ENCODE results near the gene C2orf76.
"Not testable (repeated sequence)": the region's sequence is repeated elsewhere in the genome, so short reads cannot be mapped to it uniquely, and the experiment has no call there.

C2orf76 gene

GRCh38 chr2:119377294-119377992 lies 10.8 kb upstream of the C2orf76 start:
- DNase-seq, result no peak

GRCh38 chr2:119376810-119377209 lies 10.2 kb upstream of the C2orf76 start:
- no peak for DNase-seq

GRCh38 chr2:119376406-119376805 lies 9.8 kb upstream of the C2orf76 start:
- DNase-seq, result not testable (repeated sequence)

- DNase-seq, result not testable (repeated sequence)
Measured at GRCh38 chr2:119373907-119374745, 7.5 kb upstream of the C2orf76 start.

- no peak for DNase-seq
Measured at GRCh38 chr2:119372778-119373568, 6.3 kb upstream of the C2orf76 start.

- DNase-seq, result no peak
Measured at GRCh38 chr2:119371111-119371510, 4.5 kb upstream of the C2orf76 start.

- DNase-seq, result no peak
Measured at GRCh38 chr2:119369845-119370244, 3.2 kb upstream of the C2orf76 start.

GRCh38 chr2:119367472-119368099 lies 952 bp upstream of the C2orf76 start:
- DNase-seq, result no peak

GRCh38 chr2:119366161-119366648 lies 429 bp downstream of the C2orf76 start:
- no peak for DNase-seq

- DNase-seq, result no peak
Measured at GRCh38 chr2:119365436-119365835, 1.2 kb downstream of the C2orf76 start.

GRCh38 chr2:119364798-119365197 lies 1.8 kb downstream of the C2orf76 start:
- no peak for DNase-seq

- DNase-seq, result no peak
Measured at GRCh38 chr2:119360423-119360966, 6.1 kb downstream of the C2orf76 start.

- no peak for DNase-seq
Measured at GRCh38 chr2:119359774-119360173, 6.9 kb downstream of the C2orf76 start.

- no peak for DNase-seq
Measured at GRCh38 chr2:119354860-119355259, 11.8 kb downstream of the C2orf76 start.

GRCh38 chr2:119352357-119352756 lies 14.3 kb downstream of the C2orf76 start:
- no peak for DNase-seq

GRCh38 chr2:119350311-119350998 lies 16.2 kb downstream of the C2orf76 start:
- no peak for DNase-seq

GRCh38 chr2:119349289-119349688 lies 17.3 kb downstream of the C2orf76 start:
- DNase-seq, result no peak

- DNase-seq, result no peak
Measured at GRCh38 chr2:119341684-119342083, 24.9 kb downstream of the C2orf76 start.

- DNase-seq, result no peak
Measured at GRCh38 chr2:119339562-119339923, 27.1 kb downstream of the C2orf76 start.

- no peak for DNase-seq
Measured at GRCh38 chr2:119338826-119339561, 27.6 kb downstream of the C2orf76 start.

GRCh38 chr2:119338272-119338671 lies 28.4 kb downstream of the C2orf76 start:
- DNase-seq, result no peak

Measured in right forelimb (tissue), 1 donor.